WTC11 (cell line): Measurements from ENCODE around the gene A2ML1. TPM values are rescaled to one million over a fixed set of nuclear protein-coding genes. Genes with fewer than 3 reads are reported as not detected.

Experiments
- ATAC-seq: fragments of 200-7000 bp; cut with Tn5 transposase; 2 replicates; pipeline ENCODE4 v1.10.0; 2021; ENCODE audit warnings: mild to moderate bottlenecking, moderate library complexity
- CTCF ChIA-PET: fragments of 300-600 bp; sonication (Branson Sonifier 250); formaldehyde crosslinking; loops from one replicate; lab custom pipeline; 2021; ENCODE audit warnings: antibody characterized with exemption; lab: Charles Lee
- POLR2A ChIA-PET: fragments of 350-600 bp; sonication (Branson Sonifier 250); formaldehyde crosslinking; loops from one replicate; lab custom pipeline; 2021; ENCODE audit warnings: antibody characterized with exemption; lab: Charles Lee
- DNase-seq: peaks from one replicate; pipeline ENCODE4 v3.0.0; 2021; ENCODE audit warnings: low spot score
- H3K27ac Mint-ChIP-seq: 2 replicates; pipeline ENCODE4 v1.8.0; 2021; ENCODE audit warnings: mixed read lengths
- H3K27me3 Mint-ChIP-seq: 2 replicates; pipeline ENCODE4 v1.8.0; 2021; ENCODE audit warnings: low read depth, mild to moderate bottlenecking, moderate library complexity, mixed read lengths
- H3K36me3 Mint-ChIP-seq: 2 replicates; pipeline ENCODE4 v1.8.0; 2021; ENCODE audit warnings: mixed read lengths
- H3K4me1 Mint-ChIP-seq: 2 replicates; pipeline ENCODE4 v1.8.0; 2022; ENCODE audit warnings: mixed read lengths
- H3K4me3 Mint-ChIP-seq: 2 replicates; pipeline ENCODE4 v1.8.0; 2021; ENCODE audit warnings: mild to moderate bottlenecking, moderate library complexity, mixed read lengths
- H3K9me3 Mint-ChIP-seq: 2 replicates; pipeline ENCODE4 v1.8.0; 2021; ENCODE audit warnings: mixed read lengths
- AFF4 ChIP-seq: sonication (generic); formaldehyde crosslinking; IDR thresholded peaks from 2 replicates; pipeline ENCODE4 v1.8.1; 2023; ENCODE audit warnings: mild to moderate bottlenecking, missing genetic modification reagents, borderline replicate concordance
- ATF1 ChIP-seq: sonication (generic); formaldehyde crosslinking; IDR thresholded peaks from 2 replicates; pipeline ENCODE4 v1.8.1; 2023; ENCODE audit warnings: mild to moderate bottlenecking, moderate library complexity, missing genetic modification reagents
- ELF4 ChIP-seq: sonication (generic); formaldehyde crosslinking; IDR thresholded peaks from 2 replicates; pipeline ENCODE4 v1.8.1; 2022; ENCODE audit warnings: low read depth, mild to moderate bottlenecking, moderate library complexity, missing genetic modification reagents
- HMGA2 ChIP-seq: fragments of 250-450 bp; sonication (Bioruptor Pico); IDR thresholded peaks from 2 replicates; pipeline ENCODE4 v1.4.0; 2021; ENCODE audit warnings: mild to moderate bottlenecking, moderate library complexity
- JUN ChIP-seq: sonication (generic); formaldehyde crosslinking; IDR thresholded peaks from 2 replicates; pipeline ENCODE4 v1.8.0; 2023; ENCODE audit warnings: mild to moderate bottlenecking, missing genetic modification reagents
- NFYB ChIP-seq: sonication (generic); formaldehyde crosslinking; conservative IDR thresholded peaks from 2 replicates; pipeline ENCODE4 v1.8.0; 2022; ENCODE audit warnings: low read depth, missing genetic modification reagents
- NR2C2 ChIP-seq: sonication (generic); formaldehyde crosslinking; IDR thresholded peaks from 2 replicates; pipeline ENCODE4 v1.8.0; 2022; ENCODE audit warnings: mild to moderate bottlenecking, missing genetic modification reagents
- NR3C1 ChIP-seq: sonication (generic); formaldehyde crosslinking; conservative IDR thresholded peaks from 2 replicates; pipeline ENCODE4 v1.8.1; 2023; ENCODE audit warnings: low read depth, mild to moderate bottlenecking, missing genetic modification reagents
- PREB ChIP-seq: sonication (generic); formaldehyde crosslinking; IDR thresholded peaks from 2 replicates; pipeline ENCODE4 v1.8.1; 2022; ENCODE audit warnings: mild to moderate bottlenecking, missing genetic modification reagents, moderate library complexity, borderline replicate concordance
- PRRX2 ChIP-seq: fragments of 250-450 bp; sonication (Bioruptor Pico); IDR thresholded peaks from 2 replicates; pipeline ENCODE4 v1.8.0; 2021; ENCODE audit warnings: mild to moderate bottlenecking
- RELA ChIP-seq: sonication (generic); formaldehyde crosslinking; IDR thresholded peaks from 2 replicates; pipeline ENCODE4 v1.8.1; 2022; ENCODE audit warnings: missing genetic modification reagents, mild to moderate bottlenecking, borderline replicate concordance
- SOX15 ChIP-seq: fragments of 250-450 bp; sonication (Bioruptor Pico); IDR thresholded peaks from 2 replicates; pipeline ENCODE4 v1.9.0; 2021; ENCODE audit warnings: mild to moderate bottlenecking
- TCF7 ChIP-seq: sonication (generic); formaldehyde crosslinking; IDR thresholded peaks from 2 replicates; pipeline ENCODE4 v1.8.0; 2022; ENCODE audit warnings: mild to moderate bottlenecking, low read depth, missing genetic modification reagents, moderate library complexity
- TEAD1 ChIP-seq: sonication (generic); formaldehyde crosslinking; IDR thresholded peaks from 2 replicates; pipeline ENCODE4 v1.8.0; 2022; ENCODE audit warnings: mild to moderate bottlenecking, missing genetic modification reagents
- TEAD4 ChIP-seq: sonication (generic); formaldehyde crosslinking; IDR thresholded peaks from 2 replicates; pipeline ENCODE4 v1.8.0; 2022; ENCODE audit warnings: mild to moderate bottlenecking, missing genetic modification reagents
- TP53 ChIP-seq: sonication (generic); formaldehyde crosslinking; IDR thresholded peaks from 2 replicates; pipeline ENCODE4 v1.8.1; 2023; ENCODE audit warnings: mild to moderate bottlenecking, missing genetic modification reagents
- USF2 ChIP-seq: sonication (generic); formaldehyde crosslinking; IDR thresholded peaks from 2 replicates; pipeline ENCODE4 v1.8.1; 2023; ENCODE audit warnings: mild to moderate bottlenecking, missing genetic modification reagents, moderate library complexity
- ZNF121 ChIP-seq: sonication (generic); formaldehyde crosslinking; IDR thresholded peaks from 2 replicates; pipeline ENCODE4 v1.8.0; 2023; ENCODE audit warnings: missing genetic modification reagents
- ZNF219 ChIP-seq: sonication (generic); formaldehyde crosslinking; IDR thresholded peaks from 2 replicates; pipeline ENCODE4 v1.8.0; 2023; ENCODE audit warnings: missing genetic modification reagents, mild to moderate bottlenecking, borderline replicate concordance
- ZNF281 ChIP-seq: sonication (generic); formaldehyde crosslinking; IDR thresholded peaks from 2 replicates; pipeline ENCODE4 v1.8.0; 2023; ENCODE audit warnings: mild to moderate bottlenecking, missing genetic modification reagents
- ZNF416 ChIP-seq: fragments of 250-450 bp; sonication (Bioruptor Pico); IDR thresholded peaks from 2 replicates; pipeline ENCODE4 v1.9.0; 2021; ENCODE audit warnings: mild to moderate bottlenecking, inconsistent platforms
- ZNF512 ChIP-seq: sonication (generic); formaldehyde crosslinking; IDR thresholded peaks from 2 replicates; pipeline ENCODE4 v1.8.1; 2022; ENCODE audit warnings: missing genetic modification reagents, borderline replicate concordance
- total RNA-seq: library from RNA; stranded (reverse); gene quantifications from 3 replicates; pipeline ENCODE4 v1.2.3, GENCODE V29; 2021
- TF ChIP-seq, protein P1 (sequence below): sonication (generic); formaldehyde crosslinking; IDR thresholded peaks from 2 replicates; pipeline ENCODE4 v1.8.0; 2023; ENCODE audit warnings: missing genetic modification reagents, mild to moderate bottlenecking, borderline replicate concordance

A2ML1 gene
- total RNA-seq, 1 experiment from 2014 or later = 10.5 TPM

- H3K9me3 Mint-ChIP-seq = peaks cover 20% of the 10 kb centered on the region
- peaks cover 14% of the 10 kb centered on the region for H3K36me3 Mint-ChIP-seq
- no peaks in the 10 kb centered on the region for H3K27me3 Mint-ChIP-seq
- ATAC-seq (no peak), DNase-seq (no peak)
- POLR2A ChIA-PET = no interaction called here
- TF ChIP-seq TEAD1 (CRISPR knock-in tag) (no peak), RELA (CRISPR knock-in tag) (no peak), TEAD4 (CRISPR knock-in tag) (no peak), JUN (CRISPR knock-in tag) (no peak), PREB (no peak), ZNF219 (CRISPR knock-in tag) (no peak), NR3C1 (no peak), TP53 (no peak), ZNF416 (CRISPR knock-in tag) (no peak), ATF1 (CRISPR knock-in tag) (no peak), USF2 (CRISPR knock-in tag) (no peak), SOX15 (CRISPR knock-in tag) (no peak), ELF4 (CRISPR knock-in tag) (no peak), NFYB (CRISPR knock-in tag) (no peak), NR2C2 (no peak), ZNF281 (CRISPR knock-in tag) (no peak), HMGA2 (CRISPR knock-in tag) (no peak), PRRX2 (CRISPR knock-in tag) (no peak)
- TF ChIP-seq, protein P1, sequence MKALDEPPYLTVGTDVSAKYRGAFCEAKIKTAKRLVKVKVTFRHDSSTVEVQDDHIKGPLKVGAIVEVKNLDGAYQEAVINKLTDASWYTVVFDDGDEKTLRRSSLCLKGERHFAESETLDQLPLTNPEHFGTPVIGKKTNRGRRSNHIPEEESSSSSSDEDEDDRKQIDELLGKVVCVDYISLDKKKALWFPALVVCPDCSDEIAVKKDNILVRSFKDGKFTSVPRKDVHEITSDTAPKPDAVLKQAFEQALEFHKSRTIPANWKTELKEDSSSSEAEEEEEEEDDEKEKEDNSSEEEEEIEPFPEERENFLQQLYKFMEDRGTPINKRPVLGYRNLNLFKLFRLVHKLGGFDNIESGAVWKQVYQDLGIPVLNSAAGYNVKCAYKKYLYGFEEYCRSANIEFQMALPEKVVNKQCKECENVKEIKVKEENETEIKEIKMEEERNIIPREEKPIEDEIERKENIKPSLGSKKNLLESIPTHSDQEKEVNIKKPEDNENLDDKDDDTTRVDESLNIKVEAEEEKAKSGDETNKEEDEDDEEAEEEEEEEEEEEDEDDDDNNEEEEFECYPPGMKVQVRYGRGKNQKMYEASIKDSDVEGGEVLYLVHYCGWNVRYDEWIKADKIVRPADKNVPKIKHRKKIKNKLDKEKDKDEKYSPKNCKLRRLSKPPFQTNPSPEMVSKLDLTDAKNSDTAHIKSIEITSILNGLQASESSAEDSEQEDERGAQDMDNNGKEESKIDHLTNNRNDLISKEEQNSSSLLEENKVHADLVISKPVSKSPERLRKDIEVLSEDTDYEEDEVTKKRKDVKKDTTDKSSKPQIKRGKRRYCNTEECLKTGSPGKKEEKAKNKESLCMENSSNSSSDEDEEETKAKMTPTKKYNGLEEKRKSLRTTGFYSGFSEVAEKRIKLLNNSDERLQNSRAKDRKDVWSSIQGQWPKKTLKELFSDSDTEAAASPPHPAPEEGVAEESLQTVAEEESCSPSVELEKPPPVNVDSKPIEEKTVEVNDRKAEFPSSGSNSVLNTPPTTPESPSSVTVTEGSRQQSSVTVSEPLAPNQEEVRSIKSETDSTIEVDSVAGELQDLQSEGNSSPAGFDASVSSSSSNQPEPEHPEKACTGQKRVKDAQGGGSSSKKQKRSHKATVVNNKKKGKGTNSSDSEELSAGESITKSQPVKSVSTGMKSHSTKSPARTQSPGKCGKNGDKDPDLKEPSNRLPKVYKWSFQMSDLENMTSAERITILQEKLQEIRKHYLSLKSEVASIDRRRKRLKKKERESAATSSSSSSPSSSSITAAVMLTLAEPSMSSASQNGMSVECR (CRISPR knock-in tag) = no peak
- peaks cover 17% of the 10 kb centered on the region for H3K4me1 Mint-ChIP-seq
- H3K27ac Mint-ChIP-seq = no peak overlapping the region
- no peak overlapping the region for H3K4me3 Mint-ChIP-seq
- CTCF ChIA-PET = interaction anchor here (0.9 to 3.3 kb wide), 3 partner anchors 31 to 235 kb away, joined by 3 to 74 read pairs (median 10); no protein-coding TSS in a partner anchor
Observed at GRCh38 chr12:8891976-8892375, 69.6 kb downstream of the A2ML1 start.

DNA sequence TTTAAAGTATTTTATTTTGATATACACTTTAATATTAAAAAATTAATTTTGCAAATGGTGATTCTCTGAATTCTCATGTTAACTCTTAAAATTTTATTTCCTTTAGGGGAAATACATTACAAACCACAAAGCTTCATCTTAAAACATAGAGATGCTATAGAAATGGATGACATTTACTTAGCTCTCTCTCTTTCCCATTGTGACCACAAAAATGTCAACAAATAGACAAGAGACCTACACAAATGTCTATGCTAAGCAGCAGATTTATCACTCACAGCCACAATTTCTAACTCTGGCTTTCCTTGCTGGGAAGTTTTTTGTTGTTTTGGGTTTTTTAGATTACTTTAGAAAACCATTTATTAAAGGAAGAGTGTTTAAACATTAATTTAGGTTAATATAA is 72.0 kb downstream of the A2ML1 start:
- Mint-ChIP-seq H3K36me3 (peaks cover 23% of the 10 kb centered on the region), H3K4me3 (no peak overlapping the region), H3K9me3 (peaks cover 22% of the 10 kb centered on the region), H3K4me1 (peaks cover 17% of the 10 kb centered on the region), H3K27ac (no peak overlapping the region)
- no peak for ATAC-seq
- CTCF ChIA-PET = interaction anchor here (1.1 kb wide), 1 partner anchor 34 kb away, joined by 3 read pairs; no protein-coding TSS in a partner anchor
- no peak for DNase-seq
- TF ChIP-seq AFF4 (CRISPR knock-in tag) (no peak), TCF7 (CRISPR knock-in tag) (no peak), ZNF512 (CRISPR knock-in tag) (no peak), TEAD4 (CRISPR knock-in tag) (no peak), ZNF121 (CRISPR knock-in tag) (no peak), JUN (CRISPR knock-in tag) (no peak)
- TF ChIP-seq, all 79 proteins: peak for 0
- H3K27me3 Mint-ChIP-seq = no peaks in the 10 kb centered on the region
- POLR2A ChIA-PET = no interaction called here
